ENCODE results near the gene DARS1. TPM values are rescaled to one million over a fixed set of nuclear protein-coding genes. Genes with fewer than 3 reads are reported as not detected.

DARS1 gene
- total and polyA plus RNA-seq, 2 experiments from 2014 or later: 115 to 148 TPM

DNA sequence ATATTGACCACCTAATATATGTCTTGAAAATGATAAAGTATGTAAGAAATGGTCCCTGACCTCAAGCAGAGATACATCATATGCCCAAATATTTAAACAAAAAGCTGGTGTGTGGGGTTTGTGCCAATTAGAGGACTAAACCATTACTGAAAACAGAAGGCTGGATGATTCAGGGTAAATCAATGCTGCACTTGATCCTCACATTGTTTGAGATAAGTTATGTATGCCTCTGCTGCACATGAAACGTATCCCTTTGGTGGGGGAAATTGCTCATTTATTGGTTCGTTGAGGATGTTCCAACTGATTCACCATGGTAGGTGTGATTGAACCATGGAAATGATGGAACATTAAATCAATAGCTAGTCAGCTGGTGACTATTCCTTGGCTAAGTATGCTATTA is 24.7 kb upstream of the DARS1 start:
- DNase-seq (ENCODE audit: low spot score) (no peak), ATAC-seq (no peak)
- Mint-ChIP-seq H3K36me3 (ENCODE audit: low read depth) (no peaks in the 10 kb centered on the region), H3K27ac (no peak overlapping the region), H3K9me3 (no peaks in the 10 kb centered on the region), H3K4me1 (peaks cover 37% of the 10 kb centered on the region), H3K4me3 (no peak overlapping the region), H3K27me3 (ENCODE audit: insufficient read depth, low read depth, poor library complexity) (no peaks in the 10 kb centered on the region)
- Histone ChIP-seq H3K27me3 (ENCODE audit: insufficient read depth) (no peaks in the 10 kb centered on the region), H3K9me2 (ENCODE audit: insufficient read depth) (no peaks in the 10 kb centered on the region), H3K4me2 (no peak overlapping the region), H3K4me1 (ENCODE audit: insufficient read depth) (peaks cover 6% of the 10 kb centered on the region), H2AFZ (no peak overlapping the region), H3K36me3 (ENCODE audit: insufficient read depth) (no peaks in the 10 kb centered on the region), H4K20me1 (replicated peaks; ENCODE audit: insufficient read depth) (no peaks in the 10 kb centered on the region), H3K27ac (ENCODE audit: low read depth) (no peak overlapping the region), H3F3A (replicated peaks; ENCODE audit: low read depth) (no peaks in the 10 kb centered on the region), H3K4me3 (no peak overlapping the region), H3K79me2 (replicated peaks; ENCODE audit: insufficient read depth) (no peaks in the 10 kb centered on the region)
- TF ChIP-seq EZH2 (IDR thresholded peaks at IDR 0.05; ENCODE audit: low read depth, unreplicated experiment) (no peak), CTCF (conservative IDR thresholded peaks at IDR 0.05; ENCODE audit: low read depth in 2 of 2) (no peak), ETS1 (IDR thresholded peaks at IDR 0.05) (no peak), ZNF462 (CRISPR knock-in tag; IDR thresholded peaks at IDR 0.05) (no peak), ZNF114 (CRISPR knock-in tag; IDR thresholded peaks at IDR 0.05) (no peak), ZNF331 (CRISPR knock-in tag; IDR thresholded peaks at IDR 0.05; ENCODE audit: low read depth) (no peak), JUNB (IDR thresholded peaks at IDR 0.05; ENCODE audit: unreplicated experiment) (no peak), EZH2phosphoT487 (IDR thresholded peaks at IDR 0.05; ENCODE audit: unreplicated experiment) (no peak), STAT1 (IDR thresholded peaks at IDR 0.05; ENCODE audit: unreplicated experiment) (no peak), NANOG (IDR thresholded peaks at IDR 0.05; ENCODE audit: borderline replicate concordance) (no peak), POLR2AphosphoS5 (IDR thresholded peaks at IDR 0.05; ENCODE audit: low read depth) (no peak)
- TF ChIP-seq, protein P1, sequence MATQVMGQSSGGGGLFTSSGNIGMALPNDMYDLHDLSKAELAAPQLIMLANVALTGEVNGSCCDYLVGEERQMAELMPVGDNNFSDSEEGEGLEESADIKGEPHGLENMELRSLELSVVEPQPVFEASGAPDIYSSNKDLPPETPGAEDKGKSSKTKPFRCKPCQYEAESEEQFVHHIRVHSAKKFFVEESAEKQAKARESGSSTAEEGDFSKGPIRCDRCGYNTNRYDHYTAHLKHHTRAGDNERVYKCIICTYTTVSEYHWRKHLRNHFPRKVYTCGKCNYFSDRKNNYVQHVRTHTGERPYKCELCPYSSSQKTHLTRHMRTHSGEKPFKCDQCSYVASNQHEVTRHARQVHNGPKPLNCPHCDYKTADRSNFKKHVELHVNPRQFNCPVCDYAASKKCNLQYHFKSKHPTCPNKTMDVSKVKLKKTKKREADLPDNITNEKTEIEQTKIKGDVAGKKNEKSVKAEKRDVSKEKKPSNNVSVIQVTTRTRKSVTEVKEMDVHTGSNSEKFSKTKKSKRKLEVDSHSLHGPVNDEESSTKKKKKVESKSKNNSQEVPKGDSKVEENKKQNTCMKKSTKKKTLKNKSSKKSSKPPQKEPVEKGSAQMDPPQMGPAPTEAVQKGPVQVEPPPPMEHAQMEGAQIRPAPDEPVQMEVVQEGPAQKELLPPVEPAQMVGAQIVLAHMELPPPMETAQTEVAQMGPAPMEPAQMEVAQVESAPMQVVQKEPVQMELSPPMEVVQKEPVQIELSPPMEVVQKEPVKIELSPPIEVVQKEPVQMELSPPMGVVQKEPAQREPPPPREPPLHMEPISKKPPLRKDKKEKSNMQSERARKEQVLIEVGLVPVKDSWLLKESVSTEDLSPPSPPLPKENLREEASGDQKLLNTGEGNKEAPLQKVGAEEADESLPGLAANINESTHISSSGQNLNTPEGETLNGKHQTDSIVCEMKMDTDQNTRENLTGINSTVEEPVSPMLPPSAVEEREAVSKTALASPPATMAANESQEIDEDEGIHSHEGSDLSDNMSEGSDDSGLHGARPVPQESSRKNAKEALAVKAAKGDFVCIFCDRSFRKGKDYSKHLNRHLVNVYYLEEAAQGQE (IDR thresholded peaks at IDR 0.05; ENCODE audit: unreplicated experiment): no peak

All from GM23338 (cell line).